HG02884 (cell line): ENCODE data around the gene RGS9.
"Not testable (repeated sequence)": the region's sequence is repeated elsewhere in the genome, so short reads cannot be mapped to it uniquely, and the experiment has no call there.

ENCODE experiments used
- ATAC-seq: cut with Tn5 transposase; IDR thresholded peaks from one replicate; pipeline ENCODE4 v1.9.1; 2021; ENCODE audit warnings: mild to moderate bottlenecking, moderate library complexity; ENCODE audit not compliant: unreplicated experiment

RGS9 gene

DNA sequence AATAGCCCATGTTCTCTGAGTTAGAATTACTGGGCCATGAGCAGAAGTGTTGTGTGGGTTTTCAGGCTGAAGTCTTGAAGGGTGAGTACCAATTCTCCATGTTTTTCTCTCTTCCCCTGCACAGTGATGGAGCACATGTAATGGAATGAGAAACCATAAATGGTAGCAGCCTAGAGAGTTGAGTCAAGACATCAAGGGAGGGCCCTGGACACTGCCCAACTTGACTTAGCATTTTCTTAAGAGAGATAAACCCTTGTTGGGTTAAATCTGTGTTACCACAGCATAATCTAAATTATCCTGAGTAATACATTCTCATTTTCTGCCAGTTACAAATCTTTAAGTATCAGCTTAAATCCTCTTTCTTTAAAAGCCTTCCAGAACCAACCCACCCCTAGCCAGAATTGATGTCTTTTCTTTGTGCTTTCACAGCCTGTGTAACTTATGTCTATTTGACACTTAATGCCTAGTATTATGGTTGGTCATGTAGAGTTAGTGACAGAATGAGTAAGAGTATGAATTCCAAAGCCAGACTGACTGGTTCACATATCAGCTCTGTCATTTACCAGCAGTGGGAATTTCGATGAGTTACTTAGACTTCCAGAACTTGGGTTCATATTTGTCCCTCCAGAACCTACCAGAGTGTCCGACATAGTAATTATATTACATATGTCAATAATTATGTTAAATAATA is 27.0 kb upstream of the RGS9 start:
- no peak for ATAC-seq

DNA sequence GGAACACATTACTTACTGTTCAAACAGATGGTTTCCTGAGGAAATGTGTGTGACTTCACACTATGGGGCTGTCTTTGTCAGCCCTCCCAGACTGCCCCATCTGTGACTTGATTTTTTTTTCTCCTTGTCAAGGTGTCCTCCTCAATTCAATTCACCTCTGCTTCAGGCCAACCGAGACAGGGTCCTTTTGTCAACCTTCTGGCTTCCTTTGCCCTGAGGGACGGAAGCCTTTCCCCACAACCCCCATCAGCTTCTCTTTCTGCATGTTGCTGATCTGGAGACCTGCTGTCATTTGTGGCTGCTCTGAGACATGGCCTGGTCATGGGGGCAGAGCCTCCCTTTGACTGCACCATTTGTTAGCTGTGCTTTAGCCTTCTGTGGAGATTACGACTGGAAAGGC is 21.3 kb upstream of the RGS9 start:
- ATAC-seq = no peak

GRCh38 chr17:65116515-65116914 is 20.7 kb upstream of the RGS9 start:
- ATAC-seq = not testable (repeated sequence)

DNA sequence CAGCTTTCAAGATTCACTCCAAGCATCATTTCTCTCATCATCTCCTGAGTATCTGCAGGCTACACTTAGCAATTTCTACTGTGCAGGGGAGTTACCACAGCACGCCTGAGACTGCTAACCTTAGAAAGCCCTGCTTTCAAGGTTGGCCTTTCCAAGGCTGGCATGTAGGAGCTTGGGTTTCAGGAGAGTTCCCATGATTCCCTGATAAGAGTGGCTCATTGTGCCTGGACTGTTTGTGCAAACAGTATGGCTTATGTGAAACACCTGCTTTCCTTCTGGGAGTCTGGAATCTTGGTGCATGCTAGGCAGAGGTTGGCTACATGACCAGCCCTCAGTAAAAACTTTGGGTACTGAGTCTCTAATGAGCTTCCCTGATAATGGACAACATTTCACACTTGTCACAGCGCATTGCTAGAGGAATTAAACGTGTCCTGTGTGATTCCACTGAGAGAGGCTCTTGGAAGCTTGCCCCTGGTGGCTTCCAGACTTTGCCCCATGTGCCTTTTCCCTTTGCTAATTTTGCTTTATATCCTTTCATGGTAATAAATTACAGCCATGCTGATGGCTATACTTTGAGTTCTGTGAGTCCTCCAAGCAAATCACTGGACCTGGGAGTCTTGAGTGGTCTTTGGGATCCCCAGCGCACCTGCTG is 19.7 kb upstream of the RGS9 start:
- ATAC-seq = no peak

- ATAC-seq = no peak
Measured at GRCh38 chr17:65121368-65121767, 15.8 kb upstream of the RGS9 start.

GRCh38 chr17:65121916-65122806 is 15.0 kb upstream of the RGS9 start:
- ATAC-seq = no peak

DNA sequence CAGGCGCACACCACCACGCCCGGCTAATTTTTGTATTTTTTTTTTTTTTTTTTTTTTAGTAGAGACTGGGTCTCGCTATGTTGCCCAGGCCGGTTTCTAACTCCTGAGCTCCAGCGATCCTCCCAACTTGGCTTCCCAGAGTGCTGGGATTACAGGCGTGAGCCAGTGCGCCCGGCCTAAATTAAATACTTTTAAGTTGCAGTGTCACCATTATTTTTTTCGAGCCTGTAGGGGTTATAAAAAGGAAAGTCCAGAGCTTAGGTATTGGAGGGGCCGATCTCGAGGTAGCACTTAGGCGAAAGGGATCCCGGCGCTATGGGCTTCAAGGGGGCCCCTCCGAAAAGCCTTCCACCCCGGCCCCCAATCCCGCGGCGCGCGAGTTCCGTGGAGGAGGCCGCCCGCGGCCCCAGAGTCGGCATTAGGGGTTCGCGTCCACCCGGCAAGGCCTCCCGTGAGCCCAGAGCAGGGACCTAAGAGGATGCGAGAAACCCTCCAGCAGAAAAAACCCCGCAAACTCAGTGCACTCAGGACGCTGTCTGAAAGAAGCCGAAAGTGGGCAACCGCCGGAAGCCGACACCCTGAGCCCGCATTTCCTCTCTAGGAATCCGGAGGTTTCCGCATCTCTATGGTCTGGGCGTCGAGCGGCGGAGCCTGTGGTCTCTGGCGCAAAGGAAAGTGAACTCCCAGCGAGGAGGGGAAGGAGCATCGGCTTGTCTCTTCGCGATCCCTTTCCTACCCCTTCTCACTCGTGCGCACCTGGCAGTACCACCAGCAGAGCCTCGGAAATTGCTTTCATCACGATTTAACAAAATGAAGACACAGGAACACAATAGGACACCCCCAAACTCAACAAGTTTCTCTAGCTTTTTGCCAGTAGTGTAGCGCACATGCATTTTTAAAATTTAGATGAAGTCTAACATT is 14.1 kb upstream of the RGS9 start:
- ATAC-seq = peak; percentile 74

GRCh38 chr17:65123757-65124675 is 13.2 kb upstream of the RGS9 start:
- ATAC-seq = no peak

DNA sequence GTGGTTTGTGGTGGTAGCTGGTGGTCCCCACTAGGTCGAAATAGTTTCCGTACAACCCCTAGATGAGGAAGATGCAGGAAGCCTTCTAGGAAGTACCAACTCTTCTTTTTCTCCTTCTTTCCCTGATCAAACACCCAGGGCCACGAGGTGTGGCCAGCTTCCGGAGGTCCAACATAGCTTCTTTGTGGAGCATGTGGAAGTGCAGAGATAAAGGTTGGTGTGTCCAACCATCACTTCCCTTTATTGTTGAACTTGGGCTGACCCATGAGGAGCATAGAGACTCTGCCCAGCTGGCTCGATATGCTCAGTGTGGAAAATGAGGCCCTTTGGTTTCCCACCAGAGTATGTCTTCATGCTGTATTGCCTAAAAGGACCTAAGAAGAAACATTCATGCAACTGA is 6.3 kb upstream of the RGS9 start:
- no peak for ATAC-seq

DNA sequence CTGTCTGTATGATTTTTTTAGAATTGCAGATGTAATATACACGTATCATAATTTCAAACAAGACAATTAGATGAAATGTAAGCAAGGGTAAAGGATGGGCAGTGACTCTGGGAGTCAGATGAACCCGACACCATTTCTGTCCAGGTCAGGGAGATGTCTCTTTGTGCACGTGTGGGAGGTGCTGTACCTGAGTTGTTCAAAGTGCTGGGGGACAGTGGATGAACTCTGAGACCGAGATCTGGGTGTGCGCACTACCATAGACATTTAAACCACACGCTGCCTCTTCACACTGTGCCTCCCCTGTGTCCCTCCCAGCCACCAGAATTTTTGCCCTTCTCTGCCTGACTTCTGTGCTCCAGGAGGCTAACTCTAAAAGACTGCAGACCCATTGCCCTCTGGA is 5.9 kb upstream of the RGS9 start:
- ATAC-seq = no peak

GRCh38 chr17:65131946-65132345 is 5.2 kb upstream of the RGS9 start:
- no peak for ATAC-seq

GRCh38 chr17:65134035-65134434 is 3.1 kb upstream of the RGS9 start:
- no peak for ATAC-seq

DNA sequence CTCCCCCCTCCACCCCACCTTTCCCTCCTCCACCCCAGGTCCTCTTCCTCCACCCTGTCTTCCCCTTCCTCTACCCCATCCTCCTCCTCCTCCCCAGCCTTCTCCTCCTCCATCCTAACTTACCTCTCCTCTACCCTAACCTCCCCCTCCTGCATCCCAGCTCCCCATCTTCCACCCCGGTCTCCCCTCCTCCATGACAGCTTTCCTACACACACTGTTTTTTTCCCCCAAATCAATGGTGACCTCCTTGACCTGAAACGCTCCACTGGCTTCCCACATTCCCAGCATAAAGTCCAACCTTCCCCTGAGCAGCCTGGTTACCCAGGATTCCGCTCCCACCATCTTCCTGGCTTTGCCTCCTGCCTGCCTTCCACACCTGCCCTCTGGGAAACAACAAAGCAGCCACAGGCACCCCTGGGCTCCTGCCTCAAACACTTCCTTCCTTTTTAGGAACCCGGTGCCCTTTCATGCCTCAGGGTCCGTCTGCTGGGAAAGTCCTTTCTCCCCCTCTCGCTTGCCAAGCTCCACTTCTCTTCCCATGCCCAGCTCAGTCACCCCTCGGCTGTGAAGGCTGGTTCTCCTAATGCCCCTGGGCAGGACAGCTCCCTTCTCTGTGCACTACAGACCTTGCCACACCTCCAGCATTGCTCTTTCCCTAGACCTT is 2.1 kb downstream of the RGS9 start:
- ATAC-seq = no peak

- no peak for ATAC-seq
Measured at GRCh38 chr17:65142247-65142646, 5.1 kb downstream of the RGS9 start.

GRCh38 chr17:65143889-65144604 is 6.9 kb downstream of the RGS9 start:
- no peak for ATAC-seq

GRCh38 chr17:65145743-65146142 is 8.6 kb downstream of the RGS9 start:
- ATAC-seq = no peak

DNA sequence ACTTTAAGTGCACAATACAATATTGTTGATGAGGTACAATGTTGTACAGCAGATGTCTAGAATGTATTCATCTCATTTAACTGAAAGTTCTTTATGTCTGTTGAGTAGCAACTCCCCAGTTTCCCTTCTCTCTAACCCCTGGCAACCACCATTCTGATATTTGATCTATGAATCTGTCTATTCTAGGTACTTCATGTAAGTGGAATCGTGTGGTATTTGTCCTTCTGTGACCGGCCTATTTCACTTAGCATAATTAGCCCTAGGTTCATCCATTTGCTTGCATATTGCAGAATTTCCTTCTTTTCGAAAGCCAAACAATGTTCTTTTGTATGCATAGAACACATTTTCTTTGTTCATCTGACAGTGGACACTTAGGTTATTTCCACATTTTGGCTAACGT is 10.8 kb downstream of the RGS9 start:
- no peak for ATAC-seq

- ATAC-seq = peak; percentile 87
Measured at GRCh38 chr17:65154770-65155589, 17.8 kb downstream of the RGS9 start.
